Neural crest cell (in vitro differentiated cells): Measurements from ENCODE around the gene LTN1. TPM values are rescaled to one million over a fixed set of nuclear protein-coding genes. Genes with fewer than 3 reads are reported as not detected.

Source experiments
- DNase-seq: peaks from one replicate; pipeline ENCODE4 v3.0.0; 2021; ENCODE audit warnings: low read depth, mixed read lengths, low spot score
- H3K27ac Mint-ChIP-seq: one replicate; pipeline ENCODE4 v1.8.0; 2021; ENCODE audit warnings: mild to moderate bottlenecking, mixed read lengths; ENCODE audit not compliant: unreplicated experiment
- H3K27me3 Mint-ChIP-seq: 2 replicates; pipeline ENCODE4 v1.8.0; 2021; ENCODE audit warnings: low read depth, mild to moderate bottlenecking, mixed read lengths
- H3K36me3 Mint-ChIP-seq: 2 replicates; pipeline ENCODE4 v1.8.0; 2021; ENCODE audit warnings: low read depth, mild to moderate bottlenecking, mixed read lengths
- H3K4me1 Mint-ChIP-seq: 2 replicates; pipeline ENCODE4 v1.8.0; 2021; ENCODE audit warnings: mixed read lengths
- H3K4me3 Mint-ChIP-seq: one replicate; pipeline ENCODE4 v1.8.0; 2021; ENCODE audit warnings: mild to moderate bottlenecking, mixed read lengths
- H3K9me3 Mint-ChIP-seq: 2 replicates; pipeline ENCODE4 v1.8.0; 2021; ENCODE audit warnings: mixed read lengths
- total RNA-seq: library from RNA; stranded (reverse); gene quantifications from 2 replicates; pipeline ENCODE4 v1.2.1, GENCODE V29; 2021
- TF ChIP-seq, protein P1 (sequence below): fragments of 200-600 bp; sonication (generic); conservative IDR thresholded peaks from 2 replicates; pipeline ENCODE4 v1.5.0; 2021; ENCODE audit warnings: antibody characterized with exemption, mild to moderate bottlenecking

LTN1 gene
- total RNA-seq, 1 donor from 2014 or later = 21.2 TPM

DNA sequence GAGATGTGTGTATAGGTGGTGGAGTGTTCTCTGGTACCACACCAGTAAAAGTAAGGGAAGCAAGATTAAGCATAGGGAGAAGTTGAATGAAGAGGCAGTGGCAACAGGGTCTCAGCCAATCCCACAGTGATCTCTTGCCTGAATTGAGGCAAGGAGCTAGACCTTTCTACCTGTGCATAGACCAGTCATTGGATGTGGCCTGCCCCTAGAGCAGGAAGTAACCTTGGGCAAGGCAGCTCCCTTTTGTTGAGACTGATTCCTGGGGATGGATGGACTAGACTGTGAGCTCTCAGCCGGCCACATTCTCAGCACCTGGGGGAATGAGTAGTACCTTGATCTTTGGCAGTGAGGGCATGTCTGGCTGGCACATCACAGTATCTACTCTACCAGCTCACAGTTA is 38.2 kb upstream of the LTN1 start:
- Mint-ChIP-seq H3K27me3 (no peaks in the 10 kb centered on the region), H3K36me3 (peaks cover 8% of the 10 kb centered on the region), H3K4me1 (peaks cover 11% of the 10 kb centered on the region), H3K4me3 (no peak overlapping the region), H3K9me3 (no peaks in the 10 kb centered on the region), H3K27ac (no peak overlapping the region)
- DNase-seq = no peak
- TF ChIP-seq, protein P1, sequence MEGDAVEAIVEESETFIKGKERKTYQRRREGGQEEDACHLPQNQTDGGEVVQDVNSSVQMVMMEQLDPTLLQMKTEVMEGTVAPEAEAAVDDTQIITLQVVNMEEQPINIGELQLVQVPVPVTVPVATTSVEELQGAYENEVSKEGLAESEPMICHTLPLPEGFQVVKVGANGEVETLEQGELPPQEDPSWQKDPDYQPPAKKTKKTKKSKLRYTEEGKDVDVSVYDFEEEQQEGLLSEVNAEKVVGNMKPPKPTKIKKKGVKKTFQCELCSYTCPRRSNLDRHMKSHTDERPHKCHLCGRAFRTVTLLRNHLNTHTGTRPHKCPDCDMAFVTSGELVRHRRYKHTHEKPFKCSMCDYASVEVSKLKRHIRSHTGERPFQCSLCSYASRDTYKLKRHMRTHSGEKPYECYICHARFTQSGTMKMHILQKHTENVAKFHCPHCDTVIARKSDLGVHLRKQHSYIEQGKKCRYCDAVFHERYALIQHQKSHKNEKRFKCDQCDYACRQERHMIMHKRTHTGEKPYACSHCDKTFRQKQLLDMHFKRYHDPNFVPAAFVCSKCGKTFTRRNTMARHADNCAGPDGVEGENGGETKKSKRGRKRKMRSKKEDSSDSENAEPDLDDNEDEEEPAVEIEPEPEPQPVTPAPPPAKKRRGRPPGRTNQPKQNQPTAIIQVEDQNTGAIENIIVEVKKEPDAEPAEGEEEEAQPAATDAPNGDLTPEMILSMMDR = no peak

DNA sequence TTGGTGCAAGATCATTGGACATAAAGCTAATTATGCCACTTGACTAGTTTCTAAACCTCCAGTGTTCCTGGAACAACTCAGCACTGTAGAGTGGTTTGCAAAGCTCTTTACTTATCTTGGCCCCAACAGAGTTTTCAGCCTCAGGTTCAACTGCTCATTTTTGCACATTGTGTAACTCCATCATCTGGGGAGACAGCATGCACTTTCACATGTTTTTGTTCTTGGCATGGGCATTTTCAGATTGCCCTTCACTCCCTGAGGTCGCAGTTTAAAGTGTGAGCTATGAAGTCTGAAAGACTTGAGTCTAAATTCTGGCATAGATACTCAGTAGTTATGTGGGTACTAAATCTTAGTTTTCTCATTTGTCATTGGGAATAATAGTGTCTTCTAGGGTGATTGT is 36.8 kb upstream of the LTN1 start:
- Mint-ChIP-seq H3K36me3 (peaks cover 8% of the 10 kb centered on the region), H3K4me1 (peaks cover 23% of the 10 kb centered on the region), H3K9me3 (no peaks in the 10 kb centered on the region), H3K27ac (no peak overlapping the region), H3K4me3 (peak overlapping the region; percentile 31), H3K27me3 (no peaks in the 10 kb centered on the region)
- no peak for DNase-seq
- TF ChIP-seq, protein P1 = no peak

DNA sequence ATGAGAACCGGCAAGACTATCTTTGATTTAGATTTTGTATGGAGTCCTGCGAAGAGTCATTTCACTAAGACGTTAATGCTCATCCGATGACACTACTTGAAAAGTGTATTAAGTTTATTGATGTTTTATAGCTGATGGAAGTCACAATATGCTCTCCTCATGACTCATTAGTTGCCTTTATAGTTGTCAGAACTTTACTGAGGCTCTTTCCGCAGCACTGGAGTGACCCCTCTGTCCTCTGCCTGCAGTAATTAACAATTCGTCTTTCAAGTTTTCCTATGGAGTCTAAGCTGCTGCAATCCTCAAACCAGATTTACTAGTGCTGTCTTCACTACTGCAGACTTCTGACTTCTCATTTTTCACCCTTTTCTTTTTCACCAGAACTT is 32.6 kb upstream of the LTN1 start:
- DNase-seq = no peak
- peaks cover 2% of the 10 kb centered on the region for H3K9me3 Mint-ChIP-seq
- H3K27ac Mint-ChIP-seq = peak overlapping the region; percentile 98
- no peaks in the 10 kb centered on the region for H3K27me3 Mint-ChIP-seq
- TF ChIP-seq, protein P1 = no peak
- H3K4me3 Mint-ChIP-seq = peak overlapping the region; percentile 97
- peaks cover 5% of the 10 kb centered on the region for H3K36me3 Mint-ChIP-seq
- peaks cover 25% of the 10 kb centered on the region for H3K4me1 Mint-ChIP-seq

DNA sequence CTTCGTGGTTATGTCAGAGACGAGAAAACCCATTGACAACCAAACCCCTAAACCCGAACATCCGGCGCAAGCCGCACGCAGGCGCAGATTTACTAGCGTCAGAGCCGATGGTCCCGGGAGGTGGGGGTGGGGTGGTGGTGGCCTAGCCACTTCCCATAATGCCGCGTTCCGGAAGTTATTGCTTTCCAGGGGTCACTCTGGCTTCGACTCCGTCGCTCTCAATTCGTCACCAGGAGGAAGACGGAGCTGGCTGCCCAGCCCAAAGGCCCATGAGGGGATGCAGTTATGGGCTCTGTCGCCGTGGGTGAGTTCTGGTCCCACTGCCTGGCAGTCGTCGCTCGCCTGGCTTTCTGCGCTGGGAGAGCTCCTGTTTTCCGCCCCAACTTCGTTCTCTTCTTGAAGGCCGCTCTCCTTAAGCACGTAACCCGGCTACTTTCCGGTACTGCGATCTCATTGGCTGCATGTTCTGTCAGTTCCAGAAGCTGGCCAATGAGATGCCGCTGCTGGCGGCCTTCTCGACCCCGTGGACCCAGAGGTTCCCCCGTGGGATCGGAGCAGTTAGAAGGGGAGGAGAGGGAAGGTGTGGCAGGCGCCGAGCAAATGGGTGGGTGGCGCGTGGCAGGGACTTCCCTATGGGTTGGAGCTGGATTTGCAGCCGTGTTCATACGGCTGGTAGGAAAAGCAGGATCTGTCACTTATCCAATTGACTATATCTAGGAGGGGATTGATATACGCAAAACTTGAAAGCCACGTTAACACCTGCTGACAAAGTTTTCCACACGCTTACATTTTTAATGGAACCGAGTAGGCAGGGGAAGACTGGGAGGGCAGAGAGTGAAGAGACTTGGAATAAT is 32.0 kb upstream of the LTN1 start, which contains the start of gene USP16:
Gene USP16 (plus strand): TSS at position 195 of the 854 bp plus-strand sequence. CDS start 3,246 bp downstream, outside the sequence.
- Mint-ChIP-seq H3K9me3 (peaks cover 2% of the 10 kb centered on the region), H3K27ac (peak within 1 kb of the TSS; percentile 98), H3K4me3 (peak within 1 kb of the TSS; percentile 97), H3K36me3 (peaks cover 5% of the 10 kb centered on the region), H3K27me3 (no peaks in the 10 kb centered on the region), H3K4me1 (peaks cover 25% of the 10 kb centered on the region)
- DNase-seq = peak; percentile 92
- TF ChIP-seq, protein P1 = no peak

DNA sequence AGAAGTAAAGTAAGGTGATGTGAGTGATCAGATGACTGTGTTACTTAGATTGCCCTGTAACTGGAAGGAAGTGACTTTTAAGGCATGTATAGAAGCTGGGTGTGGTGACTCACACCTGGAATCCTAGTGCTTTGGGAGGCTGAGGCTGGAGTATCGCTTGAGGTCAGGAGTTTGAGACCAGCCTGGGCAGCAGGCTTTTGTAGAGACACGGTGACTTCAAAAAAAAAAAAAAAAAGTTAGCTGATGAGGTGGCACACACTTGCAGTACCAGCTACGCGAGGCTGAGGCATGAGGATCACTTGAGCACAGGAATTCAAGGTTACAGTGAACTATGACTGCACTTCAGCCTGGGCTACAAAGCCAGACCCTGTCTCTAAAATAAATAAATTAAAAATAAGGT is 29.5 kb upstream of the LTN1 start:
- Mint-ChIP-seq H3K27ac (no peak overlapping the region), H3K4me1 (peaks cover 36% of the 10 kb centered on the region), H3K27me3 (peaks cover 6% of the 10 kb centered on the region), H3K9me3 (peaks cover 2% of the 10 kb centered on the region), H3K36me3 (no peaks in the 10 kb centered on the region), H3K4me3 (peak overlapping the region; percentile 51)
- TF ChIP-seq, protein P1 = no peak
- no peak for DNase-seq
